22Rv1 (cell line): ENCODE data around the gene CUL3.

ENCODE experiments used
- ZFX ChIP-seq: fragments of 450-650 bp; IDR thresholded peaks from 2 replicates; pipeline ENCODE4 v1.6.1; 2017; ENCODE audit warnings: antibody characterized with exemption, borderline replicate concordance
- TF ChIP-seq, protein P1 (sequence below): fragments of 450-650 bp; IDR thresholded peaks from 2 replicates; pipeline ENCODE4 v1.5.1; 2017; ENCODE audit warnings: mild to moderate bottlenecking

DNA sequence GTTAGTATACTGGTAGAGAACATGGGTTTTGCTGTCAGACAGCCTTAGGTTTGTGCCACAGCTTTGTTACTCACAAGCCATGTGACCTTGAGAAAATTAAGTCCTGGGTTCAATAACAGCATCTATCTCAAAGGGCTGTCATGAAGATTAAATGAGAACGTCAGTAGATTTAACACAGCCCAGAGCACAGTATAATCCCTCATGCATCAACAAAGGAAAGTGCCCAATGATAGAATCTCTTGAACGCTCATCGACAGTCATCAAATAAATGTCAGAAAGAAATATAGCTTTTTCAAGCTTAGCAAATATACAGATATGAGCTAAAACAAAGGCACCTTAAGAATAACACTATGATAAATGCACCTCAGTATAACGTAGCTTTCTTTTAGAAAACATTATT lies 22.3 kb downstream of the CUL3 start:
- TF ChIP-seq, protein P1, sequence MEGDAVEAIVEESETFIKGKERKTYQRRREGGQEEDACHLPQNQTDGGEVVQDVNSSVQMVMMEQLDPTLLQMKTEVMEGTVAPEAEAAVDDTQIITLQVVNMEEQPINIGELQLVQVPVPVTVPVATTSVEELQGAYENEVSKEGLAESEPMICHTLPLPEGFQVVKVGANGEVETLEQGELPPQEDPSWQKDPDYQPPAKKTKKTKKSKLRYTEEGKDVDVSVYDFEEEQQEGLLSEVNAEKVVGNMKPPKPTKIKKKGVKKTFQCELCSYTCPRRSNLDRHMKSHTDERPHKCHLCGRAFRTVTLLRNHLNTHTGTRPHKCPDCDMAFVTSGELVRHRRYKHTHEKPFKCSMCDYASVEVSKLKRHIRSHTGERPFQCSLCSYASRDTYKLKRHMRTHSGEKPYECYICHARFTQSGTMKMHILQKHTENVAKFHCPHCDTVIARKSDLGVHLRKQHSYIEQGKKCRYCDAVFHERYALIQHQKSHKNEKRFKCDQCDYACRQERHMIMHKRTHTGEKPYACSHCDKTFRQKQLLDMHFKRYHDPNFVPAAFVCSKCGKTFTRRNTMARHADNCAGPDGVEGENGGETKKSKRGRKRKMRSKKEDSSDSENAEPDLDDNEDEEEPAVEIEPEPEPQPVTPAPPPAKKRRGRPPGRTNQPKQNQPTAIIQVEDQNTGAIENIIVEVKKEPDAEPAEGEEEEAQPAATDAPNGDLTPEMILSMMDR = no peak
- no peak for TF ChIP-seq ZFX
